ENCODE data around the gene MYO16.
"Not testable (repeated sequence)": the region's sequence is repeated elsewhere in the genome, so short reads cannot be mapped to it uniquely, and the experiment has no call there.

Gene MYO16

GRCh38 chr13:108747843-108748242 is 118.4 kb downstream of the MYO16 start:
- ATAC-seq = no peak

GRCh38 chr13:108752276-108752675 is 122.9 kb downstream of the MYO16 start:
- Mint-ChIP-seq H3K4me1 (no peaks in the 10 kb centered on the region), H3K27ac (no peak overlapping the region), H3K9me3 (no peaks in the 10 kb centered on the region), H3K4me3 (no peak overlapping the region), H3K36me3 (no peaks in the 10 kb centered on the region)
- no peak for DNase-seq (ENCODE audit: low spot score in 2 of 2)
- no peak for ATAC-seq

More at GRCh38 chr13:108747843-108748242, 118.4 kb downstream of the MYO16 start:
- peaks cover 5% of the 10 kb centered on the region for H3K9me3 Mint-ChIP-seq
- DNase-seq (ENCODE audit: low spot score in 2 of 2) = no peak
- H3K36me3 Mint-ChIP-seq = no peaks in the 10 kb centered on the region
- no peaks in the 10 kb centered on the region for H3K4me1 Mint-ChIP-seq
- H3K4me3 Mint-ChIP-seq = no peak overlapping the region
- no peak overlapping the region for H3K27ac Mint-ChIP-seq

GRCh38 chr13:108755083-108755482 is 125.7 kb downstream of the MYO16 start:
- Mint-ChIP-seq H3K4me3 (no peak overlapping the region), H3K9me3 (no peaks in the 10 kb centered on the region), H3K4me1 (no peaks in the 10 kb centered on the region), H3K27ac (no peak overlapping the region), H3K36me3 (no peaks in the 10 kb centered on the region)
- DNase-seq (ENCODE audit: low spot score in 2 of 2) (no peak), ATAC-seq (peak; percentile 56)

- Mint-ChIP-seq H3K9me3 (peaks cover 7% of the 10 kb centered on the region), H3K27ac (no peak overlapping the region), H3K4me3 (no peak overlapping the region), H3K4me1 (no peaks in the 10 kb centered on the region), H3K36me3 (no peaks in the 10 kb centered on the region)
- ATAC-seq (no peak), DNase-seq (ENCODE audit: low spot score in 2 of 2) (no peak)
These were observed 130.7 kb downstream of the MYO16 start for GRCh38 chr13:108760129-108760528.

GRCh38 chr13:108760541-108760940 is 131.1 kb downstream of the MYO16 start:
- ATAC-seq (no peak), DNase-seq (ENCODE audit: low spot score in 2 of 2) (no peak)
- Mint-ChIP-seq H3K4me1 (no peaks in the 10 kb centered on the region), H3K9me3 (peaks cover 7% of the 10 kb centered on the region), H3K27ac (no peak overlapping the region), H3K4me3 (no peak overlapping the region), H3K36me3 (no peaks in the 10 kb centered on the region)

GRCh38 chr13:108768035-108768434 is 138.6 kb downstream of the MYO16 start:
- ATAC-seq (no peak), DNase-seq (ENCODE audit: low spot score in 2 of 2) (no peak)
- no peaks in the 10 kb centered on the region for H3K36me3 Mint-ChIP-seq
- H3K4me3 Mint-ChIP-seq = no peak overlapping the region
- H3K4me1 Mint-ChIP-seq = no peaks in the 10 kb centered on the region
- no peak overlapping the region for H3K27ac Mint-ChIP-seq
- H3K9me3 Mint-ChIP-seq = peaks cover 15% of the 10 kb centered on the region

- Mint-ChIP-seq H3K4me3 (no peak overlapping the region), H3K4me1 (no peaks in the 10 kb centered on the region), H3K27ac (no peak overlapping the region), H3K36me3 (no peaks in the 10 kb centered on the region), H3K9me3 (peaks cover 9% of the 10 kb centered on the region)
- no peak for ATAC-seq
- DNase-seq (ENCODE audit: low spot score in 2 of 2) = no peak
These were observed 140.0 kb downstream of the MYO16 start for GRCh38 chr13:108769213-108770070.

- no peak overlapping the region for H3K27ac Mint-ChIP-seq
- ATAC-seq = no peak
- peaks cover 8% of the 10 kb centered on the region for H3K9me3 Mint-ChIP-seq
- no peak for DNase-seq (ENCODE audit: low spot score in 2 of 2)
- H3K4me3 Mint-ChIP-seq = no peak overlapping the region
- H3K4me1 Mint-ChIP-seq = no peaks in the 10 kb centered on the region
- no peaks in the 10 kb centered on the region for H3K36me3 Mint-ChIP-seq
These were observed 146.2 kb downstream of the MYO16 start for GRCh38 chr13:108775597-108775996.

- DNase-seq (ENCODE audit: low spot score in 2 of 2) (no peak), ATAC-seq (no peak)
- no peaks in the 10 kb centered on the region for H3K4me1 Mint-ChIP-seq
- peaks cover 8% of the 10 kb centered on the region for H3K9me3 Mint-ChIP-seq
- no peak overlapping the region for H3K27ac Mint-ChIP-seq
- no peak overlapping the region for H3K4me3 Mint-ChIP-seq
- no peaks in the 10 kb centered on the region for H3K36me3 Mint-ChIP-seq
These were observed 147.2 kb downstream of the MYO16 start for GRCh38 chr13:108776650-108777049.

- H3K27ac Mint-ChIP-seq = no peak overlapping the region
- H3K36me3 Mint-ChIP-seq = no peaks in the 10 kb centered on the region
- no peaks in the 10 kb centered on the region for H3K4me1 Mint-ChIP-seq
- DNase-seq (ENCODE audit: low spot score in 2 of 2) (no peak), ATAC-seq (no peak)
- H3K9me3 Mint-ChIP-seq = peaks cover 2% of the 10 kb centered on the region
- no peak overlapping the region for H3K4me3 Mint-ChIP-seq
These were observed 148.3 kb downstream of the MYO16 start for GRCh38 chr13:108777421-108778420.

GRCh38 chr13:108779308-108779707 is 149.9 kb downstream of the MYO16 start:
- Mint-ChIP-seq H3K27ac (no peak overlapping the region), H3K4me1 (no peaks in the 10 kb centered on the region), H3K9me3 (peaks cover 2% of the 10 kb centered on the region), H3K36me3 (no peaks in the 10 kb centered on the region), H3K4me3 (no peak overlapping the region)
- DNase-seq (ENCODE audit: low spot score in 2 of 2) (no peak), ATAC-seq (no peak)

GRCh38 chr13:108780706-108781105 is 151.3 kb downstream of the MYO16 start:
- no peaks in the 10 kb centered on the region for H3K36me3 Mint-ChIP-seq
- no peak for ATAC-seq
- DNase-seq (ENCODE audit: low spot score in 2 of 2) = no peak
- H3K4me1 Mint-ChIP-seq = no peaks in the 10 kb centered on the region
- H3K4me3 Mint-ChIP-seq = no peak overlapping the region
- peaks cover 5% of the 10 kb centered on the region for H3K9me3 Mint-ChIP-seq
- H3K27ac Mint-ChIP-seq = no peak overlapping the region

- Mint-ChIP-seq H3K9me3 (peaks cover 5% of the 10 kb centered on the region), H3K4me3 (no peak overlapping the region), H3K36me3 (no peaks in the 10 kb centered on the region), H3K27ac (no peak overlapping the region), H3K4me1 (no peaks in the 10 kb centered on the region)
- ATAC-seq (no peak), DNase-seq (ENCODE audit: low spot score in 2 of 2) (no peak)
These were observed 151.9 kb downstream of the MYO16 start for GRCh38 chr13:108781312-108781711.

GRCh38 chr13:108782480-108782879 is 153.1 kb downstream of the MYO16 start:
- not testable (repeated sequence) for H3K9me3 Mint-ChIP-seq; H3K4me1 Mint-ChIP-seq; H3K27ac Mint-ChIP-seq; ATAC-seq; DNase-seq (ENCODE audit: low spot score in 2 of 2); H3K4me3 Mint-ChIP-seq; H3K36me3 Mint-ChIP-seq

GRCh38 chr13:108785844-108786243 is 156.4 kb downstream of the MYO16 start:
- Mint-ChIP-seq H3K27ac (no peak overlapping the region), H3K4me3 (no peak overlapping the region)

More at GRCh38 chr13:108785844-108786243, 156.4 kb downstream of the MYO16 start:
- ATAC-seq (no peak), DNase-seq (ENCODE audit: low spot score in 2 of 2) (no peak)
- Mint-ChIP-seq H3K9me3 (peaks cover 7% of the 10 kb centered on the region), H3K36me3 (no peaks in the 10 kb centered on the region), H3K4me1 (no peaks in the 10 kb centered on the region)

Measured in stimulated activated effector memory CD8-positive, alpha-beta T cell treated with anti-CD3 and anti-CD28 coated beads, Interleukin-12 subunit alpha, Interleukin-12 subunit beta, amount 100 ng/mL, for 72 hours (primary cell).